SH-SY5Y (cell line): Measurements from ENCODE around the gene OR1D2.

Experiments
- GATA2 ChIP-seq: IDR thresholded peaks from 2 replicates; pipeline ENCODE4 v1.6.1; 2011; ENCODE audit warnings: mild to moderate bottlenecking, low read depth, low read length
- GATA3 ChIP-seq: IDR thresholded peaks from 2 replicates; pipeline ENCODE4 v1.6.1; 2011; ENCODE audit warnings: low read depth, mild to moderate bottlenecking, low read length, moderate library complexity

DNA sequence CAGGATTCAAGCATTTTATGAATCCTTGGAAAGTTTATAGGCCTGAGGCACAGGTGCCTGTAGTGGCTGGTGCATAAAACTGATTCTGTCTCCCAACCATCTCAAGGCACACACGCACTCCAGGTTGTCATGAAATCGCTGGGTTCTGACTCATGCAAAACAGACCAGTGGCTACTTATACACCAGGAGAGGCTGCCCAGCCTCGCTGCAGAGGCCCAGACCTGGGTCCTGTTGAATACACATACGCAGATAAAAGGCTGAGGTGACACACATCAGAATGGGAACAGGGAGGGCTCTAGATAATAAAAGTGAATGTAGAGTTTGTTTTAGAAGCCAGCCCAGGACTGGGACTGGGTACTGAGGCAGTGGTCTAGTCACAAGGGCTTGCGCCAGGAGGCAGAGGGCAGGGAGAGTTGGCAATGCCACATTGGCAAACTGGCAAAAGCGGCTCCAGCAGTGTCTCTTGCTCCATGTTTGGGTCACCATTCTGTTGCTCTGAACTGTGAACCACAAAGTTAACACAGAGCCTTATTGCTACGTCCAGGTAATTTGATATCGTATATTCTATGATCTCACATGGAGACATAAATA is 54.4 kb downstream of the OR1D2 start:
- no peak for TF ChIP-seq GATA2
- no peak for TF ChIP-seq GATA3
